Endothelial cell of umbilical vein (primary cell): ENCODE data around the gene PTP4A1. TPM values are rescaled to one million over a fixed set of nuclear protein-coding genes. Genes with fewer than 3 reads are reported as not detected.

Experiments used
- BruUV-seq: library from RNA; stranded (reverse); fragments of 400-500 nt; replicated peaks from 2 replicates; lab custom pipeline; 2021; lab: Mats Ljungman, UMichigan
- CTCF ChIA-PET: fragments of 300-600, 350-600 bp; sonication (Branson Sonifier 250); formaldehyde crosslinking; loops from one replicate; lab custom pipeline; 2021; ENCODE audit warnings: antibody characterized with exemption, inconsistent platforms; lab: Charles Lee
- POLR2A ChIA-PET: fragments of 300-600, 350-600 bp; sonication (Branson Sonifier 250); formaldehyde crosslinking; loops from one replicate; lab custom pipeline; 2021; ENCODE audit warnings: antibody characterized with exemption, inconsistent platforms; lab: Charles Lee
- DNase-seq: peaks from one replicate; pipeline ENCODE4 v3.0.0-alpha.2; 2011; ENCODE audit warnings: low read depth, low spot score
- FAIRE-seq: peaks from 2 replicates; lab custom pipeline; 2011; peaks lifted over from hg19 to GRCh38; lab: Jason Lieb, UNC
- H2AFZ ChIP-seq: 2 replicates; pipeline ENCODE4 v1.6.0; 2012; ENCODE audit warnings: low read depth, low read length, control low read depth, inconsistent platforms
- H3K27ac ChIP-seq: 2 replicates; pipeline ENCODE4 v1.5.1; 2011; ENCODE audit warnings: low read depth, mild to moderate bottlenecking, control low read depth, low read length, moderate library complexity; ENCODE audit not compliant: insufficient read depth
- H3K27me3 ChIP-seq, 2 experiments: 2 replicates each; pipeline versions ENCODE4 v1.6.0 to v1.6.1; 2011; ENCODE audit warnings: low read length in 2 of 2, mixed read lengths in 1 of 2; ENCODE audit not compliant: control insufficient read depth in 2 of 2, insufficient read depth in 2 of 2
- H3K36me3 ChIP-seq, 2 experiments: 2 replicates in 1 of 2; 3 replicates in 1 of 2; pipeline ENCODE4 v1.5.1; 2011; ENCODE audit warnings: low read length in 2 of 2, mild to moderate bottlenecking in 1 of 2, moderate library complexity in 1 of 2; ENCODE audit not compliant: control insufficient read depth in 2 of 2, insufficient read depth in 2 of 2; ENCODE audit errors: extremely low read depth in 1 of 2
- H3K4me1 ChIP-seq: 3 replicates; pipeline ENCODE4 v1.5.1; 2011; ENCODE audit warnings: mild to moderate bottlenecking, low read length; ENCODE audit not compliant: control insufficient read depth, insufficient read depth; ENCODE audit errors: extremely low read depth
- H3K4me2 ChIP-seq: 2 replicates; pipeline ENCODE4 v1.6.1; 2011; ENCODE audit warnings: low read length, control low read depth, mixed read lengths; ENCODE audit not compliant: insufficient read depth
- H3K4me3 ChIP-seq, 3 experiments: fragments of 200-600 bp in 1 of 3; sonication (generic), shearing (Covaris generic) in 1 of 3; replicated peaks in 1 of 3; 2 replicates each; pipeline ENCODE4 v1.5.1; 2011 to 2016; ENCODE audit warnings: control low read depth in 3 of 3, low read length in 3 of 3, mild to moderate bottlenecking in 2 of 3, inconsistent platforms in 1 of 3, low read depth in 1 of 3, moderate library complexity in 1 of 3; ENCODE audit not compliant: insufficient read depth in 1 of 3
- H3K79me2 ChIP-seq: 2 replicates; pipeline ENCODE4 v1.6.0; 2012; ENCODE audit warnings: low read length, inconsistent platforms; ENCODE audit not compliant: control insufficient read depth, insufficient read depth
- H3K9ac ChIP-seq: replicated peaks from 2 replicates; pipeline ENCODE3; 2011; ENCODE audit warnings: low read length, control low read depth; ENCODE audit not compliant: insufficient read depth; ENCODE audit errors: extremely low read depth
- H3K9me1 ChIP-seq: replicated peaks from 3 replicates; pipeline ENCODE4 v1.6.0; 2011; ENCODE audit warnings: mild to moderate bottlenecking, low read length; ENCODE audit not compliant: control insufficient read depth, insufficient read depth; ENCODE audit errors: extremely low read depth
- H3K9me3 ChIP-seq: replicated peaks from 2 replicates; pipeline ENCODE4 v1.5.1; 2012; ENCODE audit warnings: low read length, inconsistent platforms; ENCODE audit not compliant: control insufficient read depth, insufficient read depth
- H4K20me1 ChIP-seq: replicated peaks from 2 replicates; pipeline ENCODE3; 2011; ENCODE audit warnings: mild to moderate bottlenecking, low read length; ENCODE audit not compliant: control insufficient read depth, insufficient read depth; ENCODE audit errors: extremely low read depth
- EZH2 ChIP-seq: IDR thresholded peaks from 2 replicates; pipeline ENCODE4 v1.6.1; 2012; ENCODE audit warnings: borderline replicate concordance, low read depth, mild to moderate bottlenecking, moderate library complexity, low read length, inconsistent platforms; ENCODE audit not compliant: severe bottlenecking
- GATA2 ChIP-seq: IDR thresholded peaks from 2 replicates; pipeline ENCODE4 v1.7.0; 2011; ENCODE audit warnings: low read depth, mild to moderate bottlenecking, moderate library complexity, mixed read lengths, low read length; ENCODE audit not compliant: insufficient read length, insufficient read depth
- POLR2A ChIP-seq: IDR thresholded peaks from 2 replicates; pipeline ENCODE4 v1.6.1; 2012; ENCODE audit warnings: low read depth, mild to moderate bottlenecking, control low read depth, low read length
- dilution Hi-C: fragments of 300-500 bp; cut with MboI; formaldehyde crosslinking; loops from one replicate; pipeline ENCODE4 v1.15.0; 2019; ENCODE audit warnings: low sequenced_read_pairs; ENCODE audit not compliant: extremely low pct_ligation_motif_present
- intact Hi-C: fragments of 100-400 bp; cut with micrococcal nuclease; formaldehyde crosslinking; loops from one replicate; pipeline ENCODE4 v1.10.0; 2022
- polyA plus RNA-seq, 4 experiments: library from polyadenylated mRNA; depleted of rRNA in 3 of 4; stranded (reverse) in 3 of 4; unstranded in 1 of 4; fragments of >200 nt; gene quantifications; 2 replicates each; pipeline versions ENCODE4 v1.2.1 to v1.2.3, GENCODE V29; 2011 to 2012; ENCODE audit warnings: missing spikeins in 1 of 4
- total RNA-seq: library from RNA; stranded (reverse); gene quantifications from 2 replicates; pipeline ENCODE4 v1.2.3, GENCODE V29; 2021

The PTP4A1 gene
- total and polyA plus RNA-seq, 2 donors (not counting 3 experiments of a cell fraction or from before 2014, with no cell fraction given) = 10.8 to 58.4 TPM

DNA sequence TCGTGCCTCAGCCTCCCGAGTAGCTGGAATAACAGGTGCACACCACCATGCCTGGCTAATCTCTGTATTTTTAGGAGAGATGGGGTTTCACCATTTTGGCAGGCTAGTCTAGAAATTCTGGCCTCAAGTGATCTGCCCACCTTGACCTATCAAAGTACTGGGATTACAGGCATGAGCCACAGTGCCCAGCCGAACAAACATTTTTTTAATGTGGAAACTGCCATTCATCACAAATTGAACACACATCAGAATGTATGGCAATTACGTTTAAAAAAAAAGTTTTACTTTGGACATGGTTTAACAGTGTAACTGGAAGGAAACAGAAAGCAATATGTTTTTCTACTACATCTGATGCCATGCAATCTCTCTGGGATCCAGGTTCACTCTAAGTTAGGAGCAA is 38.3 kb upstream of the PTP4A1 start:
- BruUV-seq = no TSS peak
- dilution Hi-C loops (no loop called here), intact Hi-C loops (no loop called here)
- Histone ChIP-seq H3K9me3 (no peaks in the 10 kb centered on the region), H3K9ac (no peak overlapping the region), H2AFZ (no peak overlapping the region), H3K27ac (no peak overlapping the region), H3K27me3 (no peaks in the 10 kb centered on the region), H3K9me1 (no peaks in the 10 kb centered on the region), H3K4me3 (no peak overlapping the region), H3K36me3 (no peaks in the 10 kb centered on the region), H3K4me2 (no peak overlapping the region), H3K4me1 (no peaks in the 10 kb centered on the region), H3K79me2 (no peaks in the 10 kb centered on the region), H4K20me1 (no peaks in the 10 kb centered on the region)
- TF ChIP-seq GATA2 = no peak
- TF ChIP-seq EZH2 = no peak
- DNase-seq (no peak), FAIRE-seq (no peak)
- CTCF ChIA-PET = interaction anchor here (1.2 kb wide), 1 partner anchor 9 kb away, joined by 3 read pairs; no protein-coding TSS in a partner anchor
- POLR2A ChIA-PET = no interaction called here

DNA sequence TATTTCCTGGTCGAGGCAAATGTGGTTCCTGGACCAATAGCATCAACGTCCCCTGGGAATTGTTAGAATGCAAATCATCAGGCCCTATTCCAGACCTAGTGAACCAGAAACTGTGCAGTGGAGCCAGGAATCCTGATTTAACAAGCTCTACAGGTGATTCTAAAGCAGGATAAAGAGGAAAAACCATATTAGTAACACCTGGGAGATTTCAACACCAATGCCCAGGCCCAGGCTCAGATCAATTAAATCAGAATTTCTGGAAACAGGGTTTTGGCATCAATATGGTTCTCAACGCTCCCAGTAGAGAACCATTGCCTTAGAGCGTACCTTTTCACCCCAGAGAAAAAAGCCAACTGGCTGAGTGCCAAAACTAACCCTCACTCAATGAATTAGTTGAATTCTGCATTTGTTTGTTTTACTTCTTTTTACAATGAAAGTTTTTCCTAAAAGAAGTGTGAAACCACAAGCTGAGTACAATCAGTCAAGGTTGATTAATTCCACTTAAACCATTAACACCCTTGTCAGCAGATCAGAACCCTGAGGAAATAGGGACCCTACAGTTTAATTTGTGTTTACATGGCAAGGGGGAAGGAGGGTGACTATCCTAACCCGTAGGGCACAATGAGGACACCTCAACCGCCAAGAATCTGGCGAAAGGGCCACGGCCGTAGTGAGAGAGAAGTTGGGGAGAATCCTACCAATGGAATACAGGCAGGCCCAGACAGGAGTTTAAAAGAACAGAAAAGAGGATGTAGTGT is 34.9 kb upstream of the PTP4A1 start:
- Histone ChIP-seq H3K79me2 (no peaks in the 10 kb centered on the region), H3K4me3 (no peak overlapping the region), H2AFZ (no peak overlapping the region), H3K9me1 (no peaks in the 10 kb centered on the region), H3K4me2 (no peak overlapping the region), H3K27ac (no peak overlapping the region), H3K4me1 (no peaks in the 10 kb centered on the region), H3K27me3 (no peaks in the 10 kb centered on the region), H4K20me1 (no peaks in the 10 kb centered on the region), H3K36me3 (no peaks in the 10 kb centered on the region), H3K9ac (no peak overlapping the region), H3K9me3 (no peaks in the 10 kb centered on the region)
- dilution Hi-C loops (no loop called here), intact Hi-C loops (no loop called here)
- no peak for TF ChIP-seq POLR2A
- DNase-seq (no peak), FAIRE-seq (no peak)
- ChIA-PET CTCF (no interaction called here), POLR2A (no interaction called here)
- no TSS peak for BruUV-seq
